Measurements from ENCODE around the gene TMEM50B.

- TF ChIP-seq EZH2 (IDR thresholded peaks at IDR 0.05; ENCODE audit: low read length, unreplicated experiment): no peak
- no peak for TF ChIP-seq CTCF (conservative IDR thresholded peaks at IDR 0.05; ENCODE audit: low read depth, low read length)
Measured at GRCh38 chr21:33433425-33434114, 46.2 kb downstream of the TMEM50B start.

All from PC-3 (cell line).